Measurements from ENCODE around the gene ASTN2.

- TF ChIP-seq POLR2A (IDR thresholded peaks at IDR 0.05) (no peak), CTCF (IDR thresholded peaks at IDR 0.05) (no peak)
These were observed 379.3 kb downstream of the ASTN2 start for GRCh38 chr9:117035546-117035945.

All from thyroid gland (tissue), 4 donors.